Neural cell (in vitro differentiated cells): ENCODE measurements around the gene XXYLT1. TPM values are rescaled to one million over a fixed set of nuclear protein-coding genes. Genes with fewer than 3 reads are reported as not detected.

Experiments
- H2AFZ ChIP-seq: fragments of 200-600, 300-800 bp; sonication (generic), shearing (Covaris generic); 2 replicates; pipeline ENCODE4 v1.6.0; 2014; ENCODE audit warnings: low read depth, mild to moderate bottlenecking, antibody characterized with exemption, low read length, moderate library complexity
- H3F3A ChIP-seq: fragments of 200-600 bp; shearing (Covaris generic); 2 replicates; pipeline ENCODE4 v1.6.1; 2016; ENCODE audit warnings: mild to moderate bottlenecking, moderate library complexity, mixed read lengths, antibody characterized with exemption, low read length; ENCODE audit not compliant: insufficient read depth, poor library complexity, severe bottlenecking
- H3K27ac ChIP-seq: fragments of 200-600, 300-800 bp; sonication (generic), shearing (Covaris generic); 2 replicates; pipeline ENCODE4 v1.5.1; 2014; ENCODE audit warnings: mild to moderate bottlenecking, low read length, moderate library complexity
- H3K27me3 ChIP-seq: fragments of 300-800, 200-600 bp; sonication (generic), shearing (Covaris generic); 2 replicates; pipeline ENCODE4 v1.6.0; 2014; ENCODE audit warnings: mild to moderate bottlenecking, low read depth, low read length, moderate library complexity; ENCODE audit not compliant: insufficient read depth
- H3K36me3 ChIP-seq: fragments of 300-800, 200-600 bp; sonication (generic), shearing (Covaris generic); 2 replicates; pipeline ENCODE4 v1.5.1; 2014; ENCODE audit warnings: mild to moderate bottlenecking, antibody characterized with exemption, low read length, moderate library complexity; ENCODE audit not compliant: insufficient read depth
- H3K4me2 ChIP-seq: fragments of 300-800, 200-600 bp; sonication (generic), shearing (Covaris generic); 2 replicates; pipeline ENCODE4 v1.6.0; 2014; ENCODE audit warnings: mild to moderate bottlenecking, low read length
- H3K4me3 ChIP-seq: fragments of 300-800, 200-600 bp; sonication (generic), shearing (Covaris generic); 2 replicates; pipeline ENCODE4 v1.5.1; 2014; ENCODE audit warnings: mild to moderate bottlenecking, low read length, moderate library complexity
- H3K79me2 ChIP-seq: fragments of 200-600 bp; shearing (Covaris generic); replicated peaks from 2 replicates; pipeline ENCODE4 v1.6.0; 2014; ENCODE audit warnings: mild to moderate bottlenecking, low read length, moderate library complexity; ENCODE audit not compliant: insufficient read depth
- H3K9ac ChIP-seq: fragments of 300-800, 200-600 bp; sonication (generic), shearing (Covaris generic); 2 replicates; pipeline ENCODE4 v1.6.1; 2016; ENCODE audit warnings: mild to moderate bottlenecking, low read length, mixed read lengths
- H3K9me2 ChIP-seq: fragments of 200-600 bp; shearing (Covaris generic); 2 replicates; pipeline ENCODE4 v1.6.1; 2016; ENCODE audit warnings: mild to moderate bottlenecking, low read length, mixed read lengths; ENCODE audit not compliant: insufficient read depth
- H3K9me3 ChIP-seq: fragments of 200-600, 300-800 bp; sonication (generic), shearing (Covaris generic); 2 replicates; pipeline ENCODE4 v1.6.1; 2016; ENCODE audit warnings: mild to moderate bottlenecking, mixed run types, low read length, moderate library complexity, mixed read lengths
- H4K20me1 ChIP-seq: fragments of 200-600 bp; shearing (Covaris generic); 2 replicates; pipeline ENCODE4 v1.6.1; 2016; ENCODE audit warnings: mild to moderate bottlenecking, mixed run types; ENCODE audit not compliant: insufficient read depth
- CTCF ChIP-seq: fragments of 450-650 bp; IDR thresholded peaks from 2 replicates; pipeline ENCODE4 v1.5.1; 2014; ENCODE audit warnings: antibody characterized with exemption, mild to moderate bottlenecking, moderate library complexity; ENCODE audit not compliant: poor library complexity, severe bottlenecking
- EP300 ChIP-seq: fragments of 450-650 bp; conservative IDR thresholded peaks from 2 replicates; pipeline ENCODE4 v1.6.1; 2014; ENCODE audit warnings: antibody characterized with exemption, mild to moderate bottlenecking, moderate library complexity; ENCODE audit not compliant: poor library complexity, severe bottlenecking
- EZH2 ChIP-seq: fragments of 200-600, 300-800 bp; shearing (Covaris generic), sonication (generic); IDR thresholded peaks from 2 replicates; pipeline ENCODE4 v1.6.1; 2014; ENCODE audit warnings: antibody characterized with exemption, low read length, borderline replicate concordance, mild to moderate bottlenecking; ENCODE audit not compliant: insufficient read depth, poor library complexity, severe bottlenecking
- MXI1 ChIP-seq: fragments of 450-650 bp; conservative IDR thresholded peaks from 2 replicates; pipeline ENCODE4 v1.6.1; 2014; ENCODE audit warnings: antibody characterized with exemption, mild to moderate bottlenecking; ENCODE audit not compliant: poor library complexity, severe bottlenecking
- POLR2AphosphoS5 ChIP-seq: IDR thresholded peaks from 2 replicates; pipeline ENCODE4 v1.6.1; 2012
- RAD21 ChIP-seq: fragments of 450-650 bp; conservative IDR thresholded peaks from 2 replicates; pipeline ENCODE4 v1.6.1; 2014; ENCODE audit warnings: antibody characterized with exemption, mild to moderate bottlenecking, moderate library complexity
- SMC3 ChIP-seq: fragments of 450-650 bp; conservative IDR thresholded peaks from 2 replicates; pipeline ENCODE4 v1.6.1; 2014; ENCODE audit warnings: antibody characterized with exemption, mild to moderate bottlenecking, moderate library complexity; ENCODE audit not compliant: poor library complexity
- TAF1 ChIP-seq: IDR thresholded peaks from 2 replicates; pipeline ENCODE4 v1.6.1; 2012; ENCODE audit warnings: low read depth
- polyA plus RNA-seq: library from polyadenylated mRNA; depleted of rRNA; stranded (reverse); fragments of >200 nt; gene quantifications from 2 replicates; pipeline ENCODE4 v1.2.3, GENCODE V29; 2014
- TF ChIP-seq, protein P1 (sequence below): IDR thresholded peaks from 2 replicates; pipeline ENCODE4 v1.6.1; 2012; ENCODE audit warnings: borderline replicate concordance

Gene XXYLT1
- polyA plus RNA-seq, 1 donor from 2014 or later: 25.4 TPM

DNA sequence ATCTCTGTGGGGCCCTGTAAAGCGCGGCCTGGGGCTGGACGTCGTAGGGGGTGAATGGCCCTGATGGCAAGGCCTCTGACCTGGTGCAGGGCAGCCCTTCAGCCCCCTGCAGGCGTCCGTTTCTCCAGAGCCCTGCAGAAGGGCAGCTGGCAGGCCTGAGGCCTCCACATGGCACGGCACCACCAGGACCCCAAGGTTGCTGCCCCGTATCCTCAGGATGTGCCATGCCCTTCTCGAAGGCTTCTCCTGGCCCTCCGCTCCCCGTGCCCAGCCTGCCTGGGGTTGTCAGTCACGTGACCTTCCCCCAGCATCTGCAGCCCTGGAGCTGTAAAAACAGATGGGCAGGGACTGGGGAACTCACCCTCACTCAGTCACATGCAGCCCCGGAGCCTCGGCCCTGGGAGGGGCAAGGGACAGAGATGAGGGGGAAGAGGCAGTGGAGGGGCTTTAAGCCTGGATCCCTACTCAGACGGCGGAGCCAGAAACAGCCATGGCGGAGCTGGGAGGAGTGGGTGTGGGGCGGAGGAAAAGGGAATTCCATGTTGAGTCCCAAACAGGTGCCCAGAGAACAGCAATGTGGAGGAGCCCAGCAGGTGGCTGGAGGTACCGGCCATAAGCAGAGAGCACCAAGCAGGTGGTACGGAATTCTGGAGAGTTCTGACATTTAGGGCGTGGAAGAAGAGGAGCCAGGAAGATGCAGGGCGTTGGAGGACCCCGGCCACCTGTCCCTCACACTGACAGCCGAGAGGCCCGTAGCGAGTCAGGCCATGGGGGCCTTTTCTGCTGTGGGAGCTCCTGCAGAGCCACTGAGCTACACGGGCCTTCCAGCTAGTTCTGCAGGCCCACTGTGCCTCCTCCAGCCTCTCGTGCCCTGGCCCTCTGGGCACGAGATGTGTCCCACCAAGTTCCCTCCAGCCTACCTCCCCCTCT, 193.1 kb downstream of the XXYLT1 start:
- Histone ChIP-seq H3K9me2 (no peaks in the 10 kb centered on the region), H3K36me3 (no peaks in the 10 kb centered on the region), H4K20me1 (no peaks in the 10 kb centered on the region), H2AFZ (no peak overlapping the region), H3K4me2 (no peak overlapping the region), H3K27me3 (no peaks in the 10 kb centered on the region), H3K79me2 (no peaks in the 10 kb centered on the region), H3K9ac (no peak overlapping the region), H3K4me3 (no peak overlapping the region), H3F3A (no peaks in the 10 kb centered on the region), H3K9me3 (no peaks in the 10 kb centered on the region), H3K27ac (no peak overlapping the region)
- TF ChIP-seq EZH2 (no peak), CTCF (no peak), POLR2AphosphoS5 (no peak), MXI1 (no peak), SMC3 (no peak), EP300 (no peak), RAD21 (no peak), TAF1 (no peak)
- TF ChIP-seq, protein P1, sequence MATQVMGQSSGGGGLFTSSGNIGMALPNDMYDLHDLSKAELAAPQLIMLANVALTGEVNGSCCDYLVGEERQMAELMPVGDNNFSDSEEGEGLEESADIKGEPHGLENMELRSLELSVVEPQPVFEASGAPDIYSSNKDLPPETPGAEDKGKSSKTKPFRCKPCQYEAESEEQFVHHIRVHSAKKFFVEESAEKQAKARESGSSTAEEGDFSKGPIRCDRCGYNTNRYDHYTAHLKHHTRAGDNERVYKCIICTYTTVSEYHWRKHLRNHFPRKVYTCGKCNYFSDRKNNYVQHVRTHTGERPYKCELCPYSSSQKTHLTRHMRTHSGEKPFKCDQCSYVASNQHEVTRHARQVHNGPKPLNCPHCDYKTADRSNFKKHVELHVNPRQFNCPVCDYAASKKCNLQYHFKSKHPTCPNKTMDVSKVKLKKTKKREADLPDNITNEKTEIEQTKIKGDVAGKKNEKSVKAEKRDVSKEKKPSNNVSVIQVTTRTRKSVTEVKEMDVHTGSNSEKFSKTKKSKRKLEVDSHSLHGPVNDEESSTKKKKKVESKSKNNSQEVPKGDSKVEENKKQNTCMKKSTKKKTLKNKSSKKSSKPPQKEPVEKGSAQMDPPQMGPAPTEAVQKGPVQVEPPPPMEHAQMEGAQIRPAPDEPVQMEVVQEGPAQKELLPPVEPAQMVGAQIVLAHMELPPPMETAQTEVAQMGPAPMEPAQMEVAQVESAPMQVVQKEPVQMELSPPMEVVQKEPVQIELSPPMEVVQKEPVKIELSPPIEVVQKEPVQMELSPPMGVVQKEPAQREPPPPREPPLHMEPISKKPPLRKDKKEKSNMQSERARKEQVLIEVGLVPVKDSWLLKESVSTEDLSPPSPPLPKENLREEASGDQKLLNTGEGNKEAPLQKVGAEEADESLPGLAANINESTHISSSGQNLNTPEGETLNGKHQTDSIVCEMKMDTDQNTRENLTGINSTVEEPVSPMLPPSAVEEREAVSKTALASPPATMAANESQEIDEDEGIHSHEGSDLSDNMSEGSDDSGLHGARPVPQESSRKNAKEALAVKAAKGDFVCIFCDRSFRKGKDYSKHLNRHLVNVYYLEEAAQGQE: no peak

DNA sequence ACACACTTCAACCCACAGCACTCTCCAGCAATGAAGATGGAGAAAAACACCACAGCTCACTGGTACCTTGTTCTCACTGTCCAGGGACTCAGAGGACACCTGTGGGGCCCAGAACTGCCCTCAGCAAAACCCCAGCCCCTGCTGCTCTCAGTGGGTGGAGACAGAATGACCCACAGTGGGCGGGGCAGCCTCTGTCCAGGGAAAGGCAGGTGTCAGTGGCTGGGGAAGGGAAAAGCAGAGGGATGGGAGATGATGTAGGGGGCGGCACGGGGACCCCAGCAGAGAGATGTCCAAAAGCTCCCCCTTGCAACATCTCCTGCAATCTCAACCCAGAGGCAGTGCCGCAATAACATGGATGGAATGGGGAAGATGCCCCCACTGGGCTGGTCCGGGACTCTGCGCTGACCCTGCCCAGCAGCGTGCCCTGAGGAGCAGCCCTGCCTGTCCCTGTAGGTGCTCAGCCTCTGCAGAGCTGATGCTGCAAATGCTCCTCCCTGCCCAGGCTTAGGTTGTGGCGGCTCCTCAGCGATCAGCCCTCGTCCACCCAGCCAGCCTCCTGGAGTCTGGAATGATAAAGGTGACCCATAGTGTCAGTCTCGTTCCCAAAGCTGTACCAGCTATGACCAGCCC, 193.9 kb downstream of the XXYLT1 start:
- Histone ChIP-seq H3K4me3 (no peak overlapping the region), H3K27ac (no peak overlapping the region), H3K9ac (no peak overlapping the region), H3K79me2 (no peaks in the 10 kb centered on the region), H3K9me3 (no peaks in the 10 kb centered on the region), H2AFZ (no peak overlapping the region), H3K27me3 (no peaks in the 10 kb centered on the region), H4K20me1 (no peaks in the 10 kb centered on the region), H3K9me2 (no peaks in the 10 kb centered on the region), H3F3A (no peaks in the 10 kb centered on the region), H3K36me3 (no peaks in the 10 kb centered on the region), H3K4me2 (no peak overlapping the region)
- TF ChIP-seq, protein P1: no peak
- TF ChIP-seq TAF1 (no peak), MXI1 (no peak), EP300 (no peak), SMC3 (no peak), EZH2 (no peak), CTCF (no peak), RAD21 (no peak), POLR2AphosphoS5 (no peak)
